Ishikawa (cell line): Measurements from ENCODE around the gene S100A16.
A peak's percentile ranks its signal among the peaks of the same experiment; 100 is the strongest.

ENCODE experiments used
- CEBPB ChIP-seq: IDR thresholded peaks from 2 replicates; pipeline ENCODE4 v1.6.1; 2012
- CREB1 ChIP-seq: IDR thresholded peaks from 2 replicates; pipeline ENCODE4 v1.6.1; 2012; ENCODE audit warnings: low read depth
- EGR1 ChIP-seq: IDR thresholded peaks from 2 replicates; pipeline ENCODE4 v1.6.1; 2012
- EP300 ChIP-seq: IDR thresholded peaks from 2 replicates; pipeline ENCODE4 v1.6.1; 2012; ENCODE audit warnings: borderline replicate concordance
- FOXM1 ChIP-seq: IDR thresholded peaks from 2 replicates; pipeline ENCODE4 v1.6.1; 2012; ENCODE audit warnings: low read depth, borderline replicate concordance
- NFIC ChIP-seq: IDR thresholded peaks from 2 replicates; pipeline ENCODE4 v1.6.1; 2012
- RAD21 ChIP-seq: IDR thresholded peaks from 2 replicates; pipeline ENCODE4 v1.6.1; 2012; ENCODE audit warnings: low read depth
- TAF1 ChIP-seq: IDR thresholded peaks from 2 replicates; pipeline ENCODE4 v1.6.1; 2012; ENCODE audit warnings: low read depth, mild to moderate bottlenecking
- TCF12 ChIP-seq: IDR thresholded peaks from 2 replicates; pipeline ENCODE4 v1.6.1; 2012; ENCODE audit warnings: low read depth
- TEAD4 ChIP-seq: IDR thresholded peaks from 2 replicates; pipeline ENCODE4 v1.6.1; 2012
- USF1 ChIP-seq: IDR thresholded peaks from 2 replicates; pipeline ENCODE4 v1.6.1; 2012
- YY1 ChIP-seq: IDR thresholded peaks from 2 replicates; pipeline ENCODE4 v1.6.1; 2012; ENCODE audit warnings: low read depth
- ZBTB7A ChIP-seq: IDR thresholded peaks from 2 replicates; pipeline ENCODE4 v1.6.1; 2012; ENCODE audit warnings: low read depth
- TF ChIP-seq, protein P1 (sequence below): IDR thresholded peaks from 2 replicates; pipeline ENCODE4 v1.6.1; 2012; ENCODE audit warnings: low read depth, mild to moderate bottlenecking
- TF ChIP-seq, protein P2 (sequence below): IDR thresholded peaks from 2 replicates; pipeline ENCODE4 v1.6.1; 2012

The S100A16 gene

DNA sequence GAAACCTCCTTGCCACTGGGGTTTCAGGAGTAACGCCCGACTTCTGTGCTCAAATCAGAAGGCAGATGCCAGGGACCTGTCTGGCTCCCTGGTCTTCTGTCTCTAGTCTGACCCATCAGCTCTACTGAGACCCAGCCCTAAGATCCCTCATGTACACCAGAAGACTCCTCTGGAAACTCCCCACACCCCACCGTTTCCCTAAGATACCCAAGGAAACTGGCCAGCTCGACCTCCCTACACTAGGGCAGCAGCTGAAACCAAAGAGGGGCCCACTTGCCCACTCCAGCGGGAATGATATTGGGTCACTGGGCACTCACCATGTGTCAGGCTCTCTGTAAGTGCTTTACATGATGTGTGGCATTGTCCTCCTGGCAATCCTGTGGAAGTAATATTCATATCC lies 469 bp upstream of the S100A16 start:
- no peak for TF ChIP-seq USF1
- no peak for TF ChIP-seq FOXM1
- TF ChIP-seq CREB1: no peak
- no peak for TF ChIP-seq ZBTB7A
- TF ChIP-seq EP300: no peak
- TF ChIP-seq TEAD4: no peak
- TF ChIP-seq CEBPB: no peak
- no peak for TF ChIP-seq EGR1
- no peak for TF ChIP-seq RAD21
- no peak for TF ChIP-seq NFIC
- TF ChIP-seq, protein P1, sequence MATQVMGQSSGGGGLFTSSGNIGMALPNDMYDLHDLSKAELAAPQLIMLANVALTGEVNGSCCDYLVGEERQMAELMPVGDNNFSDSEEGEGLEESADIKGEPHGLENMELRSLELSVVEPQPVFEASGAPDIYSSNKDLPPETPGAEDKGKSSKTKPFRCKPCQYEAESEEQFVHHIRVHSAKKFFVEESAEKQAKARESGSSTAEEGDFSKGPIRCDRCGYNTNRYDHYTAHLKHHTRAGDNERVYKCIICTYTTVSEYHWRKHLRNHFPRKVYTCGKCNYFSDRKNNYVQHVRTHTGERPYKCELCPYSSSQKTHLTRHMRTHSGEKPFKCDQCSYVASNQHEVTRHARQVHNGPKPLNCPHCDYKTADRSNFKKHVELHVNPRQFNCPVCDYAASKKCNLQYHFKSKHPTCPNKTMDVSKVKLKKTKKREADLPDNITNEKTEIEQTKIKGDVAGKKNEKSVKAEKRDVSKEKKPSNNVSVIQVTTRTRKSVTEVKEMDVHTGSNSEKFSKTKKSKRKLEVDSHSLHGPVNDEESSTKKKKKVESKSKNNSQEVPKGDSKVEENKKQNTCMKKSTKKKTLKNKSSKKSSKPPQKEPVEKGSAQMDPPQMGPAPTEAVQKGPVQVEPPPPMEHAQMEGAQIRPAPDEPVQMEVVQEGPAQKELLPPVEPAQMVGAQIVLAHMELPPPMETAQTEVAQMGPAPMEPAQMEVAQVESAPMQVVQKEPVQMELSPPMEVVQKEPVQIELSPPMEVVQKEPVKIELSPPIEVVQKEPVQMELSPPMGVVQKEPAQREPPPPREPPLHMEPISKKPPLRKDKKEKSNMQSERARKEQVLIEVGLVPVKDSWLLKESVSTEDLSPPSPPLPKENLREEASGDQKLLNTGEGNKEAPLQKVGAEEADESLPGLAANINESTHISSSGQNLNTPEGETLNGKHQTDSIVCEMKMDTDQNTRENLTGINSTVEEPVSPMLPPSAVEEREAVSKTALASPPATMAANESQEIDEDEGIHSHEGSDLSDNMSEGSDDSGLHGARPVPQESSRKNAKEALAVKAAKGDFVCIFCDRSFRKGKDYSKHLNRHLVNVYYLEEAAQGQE: no peak
- TF ChIP-seq YY1: no peak
- no peak for TF ChIP-seq TAF1
- TF ChIP-seq TCF12: no peak

- TF ChIP-seq NFIC (no peak), FOXM1 (no peak), CREB1 (no peak), USF1 (no peak), ZBTB7A (no peak), CEBPB (no peak), TCF12 (no peak), TAF1 (no peak), YY1 (no peak), EP300 (no peak), RAD21 (no peak), EGR1 (no peak), TEAD4 (no peak)
- TF ChIP-seq, protein P1: no peak
- TF ChIP-seq, protein P2, sequence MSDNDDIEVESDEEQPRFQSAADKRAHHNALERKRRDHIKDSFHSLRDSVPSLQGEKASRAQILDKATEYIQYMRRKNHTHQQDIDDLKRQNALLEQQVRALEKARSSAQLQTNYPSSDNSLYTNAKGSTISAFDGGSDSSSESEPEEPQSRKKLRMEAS: no peak
Observed at GRCh38 chr1:153612111-153612754, 704 bp downstream of the S100A16 start.

DNA sequence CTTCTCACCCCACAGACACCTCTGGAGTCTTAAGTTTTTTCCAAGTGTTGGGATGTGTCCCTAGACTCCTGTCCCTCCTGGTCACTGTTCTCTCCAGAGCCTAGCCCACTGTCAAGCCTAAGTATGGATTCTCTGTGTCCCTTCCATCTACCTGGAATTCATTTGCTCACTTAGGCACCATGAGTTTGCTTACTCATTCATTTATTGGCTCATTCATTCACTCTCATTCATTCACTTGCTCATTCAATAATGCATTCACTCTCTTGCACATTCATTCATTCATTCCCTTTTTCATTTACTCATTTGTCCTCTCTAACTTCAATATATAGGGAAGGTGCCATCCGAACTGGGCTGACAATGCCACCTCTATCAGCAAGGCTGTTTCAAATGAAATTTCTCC lies 1.6 kb downstream of the S100A16 start:
- TF ChIP-seq, protein P2: no peak
- TF ChIP-seq TCF12: no peak
- TF ChIP-seq TAF1: no peak
- no peak for TF ChIP-seq USF1

DNA sequence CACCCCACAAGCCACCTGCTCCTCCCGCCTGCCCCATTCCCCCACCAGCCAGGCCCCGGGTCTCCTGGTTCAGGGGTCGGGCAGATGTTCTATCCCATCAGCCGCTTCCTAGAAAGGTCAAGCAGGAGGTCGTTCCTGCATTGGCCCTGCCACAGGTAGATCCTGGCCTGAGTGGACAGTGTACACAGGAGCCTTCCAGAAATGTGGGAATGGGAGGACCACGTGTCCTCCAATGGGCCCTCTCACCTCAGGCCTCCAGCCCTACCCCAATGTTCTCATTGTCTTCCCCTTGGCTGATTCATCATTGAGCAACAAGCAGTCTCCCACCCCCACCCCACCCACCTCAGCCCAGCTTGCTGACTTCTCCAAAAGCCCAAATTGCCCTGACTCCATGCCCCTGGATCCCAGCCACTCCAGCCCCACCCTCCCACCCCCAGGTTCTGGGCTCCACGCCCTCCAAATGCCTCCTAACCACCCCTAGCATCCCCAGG lies 2.1 kb downstream of the S100A16 start:
- TF ChIP-seq EGR1: no peak
- TF ChIP-seq CEBPB: peak; percentile 43; the same call in 1 of the 2 replicates
- 0 out of 2 replicates have a peak, but pooled peaks have one; percentile 13 for TF ChIP-seq USF1
- TF ChIP-seq, protein P2: peak; percentile 47

DNA sequence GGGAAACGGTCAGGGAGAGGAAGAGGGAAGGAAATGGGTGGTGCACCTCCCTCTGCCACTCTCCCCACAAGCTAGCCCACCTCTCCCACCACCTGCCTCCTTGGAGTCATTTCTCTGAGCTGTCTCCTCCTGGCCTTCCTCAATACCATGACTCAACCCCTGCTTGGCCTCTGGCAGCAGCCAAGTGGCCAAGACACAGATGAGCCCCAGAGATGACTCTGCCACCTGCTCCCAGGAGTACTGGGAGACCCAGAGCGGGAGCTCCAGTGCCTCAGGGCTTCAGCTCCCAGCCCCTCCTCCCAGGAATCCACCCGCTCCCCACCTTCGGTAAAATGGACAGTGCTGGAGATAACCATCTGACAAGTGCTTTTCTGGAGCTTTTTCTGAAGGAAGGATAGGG lies 2.6 kb downstream of the S100A16 start:
- TF ChIP-seq FOXM1: no peak
- TF ChIP-seq TCF12: no peak
- no peak for TF ChIP-seq YY1

DNA sequence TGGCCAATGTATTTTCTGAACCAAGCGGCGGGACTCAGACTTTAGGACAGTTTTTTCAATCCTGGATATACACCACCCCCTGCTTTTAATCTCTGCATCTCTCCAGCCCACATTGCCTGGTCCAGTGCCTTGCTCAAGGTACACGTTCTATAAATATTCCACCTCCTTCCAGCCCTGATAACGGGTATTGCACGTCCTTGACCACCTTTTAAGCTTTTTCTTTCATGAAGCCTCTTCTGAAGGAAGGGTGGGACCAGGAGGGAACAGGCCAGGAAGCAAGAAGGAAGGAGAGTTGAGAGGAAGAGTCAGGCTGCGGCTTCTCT lies 3.4 kb downstream of the S100A16 start:
- TF ChIP-seq, protein P2: no peak
- TF ChIP-seq EP300 (no peak), USF1 (no peak), YY1 (no peak), CEBPB (no peak), TAF1 (no peak), RAD21 (no peak), NFIC (no peak), TCF12 (no peak), TEAD4 (no peak), EGR1 (no peak), FOXM1 (no peak), CREB1 (no peak), ZBTB7A (no peak)
- TF ChIP-seq, protein P1: no peak
